ENCODE measurements around the gene VGLL3. TPM values are rescaled to one million over a fixed set of nuclear protein-coding genes. Genes with fewer than 3 reads are reported as not detected.

The VGLL3 gene
- total RNA-seq, 2 experiments from 2014 or later, result not detected

DNA sequence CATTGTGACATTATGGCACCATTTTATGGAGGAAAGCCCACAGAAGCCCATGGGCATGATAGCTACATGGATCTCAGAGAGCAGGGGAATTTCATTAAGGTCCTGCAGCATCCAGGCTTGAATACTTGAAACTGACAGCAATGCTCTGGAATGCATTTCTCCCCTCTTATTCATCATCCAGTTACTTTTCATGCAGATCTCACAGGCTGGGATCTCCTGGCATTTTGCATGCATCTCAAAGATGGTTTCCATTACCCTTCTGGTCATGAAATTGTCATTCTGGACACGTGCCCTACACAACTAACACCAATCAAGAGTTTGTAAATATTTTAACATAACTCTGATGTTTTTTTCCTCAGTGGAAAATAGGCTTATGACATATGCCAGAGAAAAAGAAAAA, 32.4 kb downstream of the VGLL3 start:
- POLR2A ChIA-PET, result no interaction called here
- CTCF ChIA-PET, result no interaction called here

DNA sequence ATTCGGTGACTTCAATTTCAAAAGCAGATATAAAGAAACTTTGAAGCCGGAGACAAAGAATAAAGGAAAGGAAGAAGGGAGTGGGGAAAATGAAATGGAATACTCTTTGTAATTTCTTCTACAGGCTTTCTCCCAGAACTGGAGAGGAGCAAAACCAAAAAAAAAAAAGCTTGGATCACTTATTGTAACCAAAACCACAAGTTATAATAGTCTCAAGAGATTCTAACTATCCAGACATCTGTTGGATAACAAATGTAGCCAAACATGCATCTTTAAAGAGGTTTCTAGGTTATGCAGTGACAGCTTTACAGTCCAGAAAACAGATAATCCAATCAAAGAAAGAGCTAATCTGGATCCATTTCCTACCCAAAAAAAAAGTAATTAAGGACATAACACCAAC, 36.2 kb downstream of the VGLL3 start:
- POLR2A ChIA-PET, result no interaction called here
- CTCF ChIA-PET, result no interaction called here

DNA sequence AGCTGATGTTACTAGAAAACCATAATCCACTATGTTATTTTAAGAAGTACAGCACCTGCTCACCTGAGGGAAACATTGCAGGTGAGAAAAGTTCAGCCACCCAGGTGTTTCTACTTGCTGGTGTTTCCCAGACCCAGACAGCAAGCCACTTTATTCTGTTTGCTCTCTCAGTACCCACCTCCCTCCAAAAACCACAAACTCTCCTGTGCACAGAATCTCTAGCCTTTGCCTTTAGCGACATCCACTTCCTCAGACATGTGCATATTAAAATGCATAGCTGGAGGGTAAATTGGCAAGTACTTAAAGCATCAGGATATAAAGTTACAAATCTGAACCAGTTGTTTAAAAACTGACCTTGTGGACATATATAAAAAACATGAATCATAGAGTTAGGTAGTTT, 36.7 kb downstream of the VGLL3 start:
- ChIA-PET CTCF (no interaction called here), POLR2A (no interaction called here)

DNA sequence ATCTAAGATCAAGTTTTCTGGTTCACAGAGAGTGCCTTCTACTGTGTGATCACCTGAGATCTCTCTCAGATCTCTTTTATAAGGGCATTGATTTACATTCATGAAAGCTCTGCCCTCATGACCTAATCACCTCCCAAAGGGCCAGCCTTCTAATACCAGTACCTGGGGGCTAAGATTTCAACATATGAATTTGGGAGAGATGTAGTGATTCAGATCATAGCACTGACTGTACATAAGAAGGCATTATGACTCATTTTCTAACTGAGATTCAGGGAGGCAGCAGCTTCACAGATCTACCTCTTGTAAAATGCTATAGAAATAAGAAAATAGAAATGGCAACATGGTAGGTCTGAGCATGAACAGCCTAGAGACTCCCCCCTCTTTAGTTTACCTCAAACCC, 39.6 kb downstream of the VGLL3 start:
- ChIA-PET POLR2A (no interaction called here), CTCF (no interaction called here)

DNA sequence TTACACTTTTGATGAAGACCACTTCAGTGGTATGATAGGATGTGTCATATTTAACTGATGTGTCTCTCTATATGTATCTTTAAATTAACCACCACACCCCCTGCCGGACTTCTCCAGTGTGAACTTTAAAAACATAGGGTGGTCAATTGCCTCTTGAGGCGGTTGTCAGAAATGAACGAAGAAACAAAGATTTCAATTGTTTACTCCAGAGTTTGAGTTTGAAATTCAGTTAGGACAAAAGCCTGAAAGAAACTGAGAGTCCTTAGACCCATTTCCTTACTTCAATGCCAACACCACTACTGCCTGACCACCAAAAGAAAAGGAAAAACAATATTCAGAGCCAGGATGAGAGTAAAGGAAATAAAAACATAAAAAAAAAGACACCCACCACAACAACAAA, 40.2 kb downstream of the VGLL3 start:
- ChIA-PET POLR2A (no interaction called here), CTCF (no interaction called here)

DNA sequence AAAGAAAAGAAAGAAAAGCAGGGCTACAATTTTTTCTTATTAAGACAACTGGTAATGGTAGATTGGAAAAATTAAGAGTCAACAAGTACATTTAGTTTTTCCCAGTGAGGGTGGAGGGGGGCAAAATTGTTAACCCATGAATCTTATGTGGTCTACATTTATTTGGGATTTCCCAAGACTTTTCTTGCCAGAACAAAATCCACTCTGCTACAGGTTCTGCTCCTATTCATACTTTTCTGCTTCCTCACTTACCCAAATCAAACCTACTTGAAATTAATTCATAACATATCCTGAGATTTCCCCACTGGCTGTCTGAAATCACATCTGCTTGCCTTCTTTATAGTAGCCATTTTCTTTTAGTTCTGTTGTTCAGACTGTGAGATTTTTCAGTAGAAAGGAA, 41.1 kb downstream of the VGLL3 start:
- POLR2A ChIA-PET, result no interaction called here
- CTCF ChIA-PET, result no interaction called here

DNA sequence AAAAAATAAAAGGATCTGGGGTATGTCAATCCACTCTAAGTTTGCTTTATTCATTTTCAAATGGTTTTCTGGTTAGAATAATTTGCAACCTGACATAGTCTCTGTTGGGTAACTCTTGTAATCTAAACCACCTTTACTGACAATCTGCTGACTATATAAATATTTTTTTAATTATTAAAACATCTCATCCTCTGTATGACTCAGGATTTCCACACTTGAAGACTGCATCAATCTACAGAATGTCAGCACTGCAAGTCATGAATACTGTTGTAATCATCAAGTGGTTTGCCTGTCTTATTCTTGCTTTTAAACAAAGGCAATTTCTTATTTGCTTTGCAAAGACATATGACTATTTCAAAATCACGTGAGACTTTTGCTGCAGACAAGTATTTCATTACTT, 42.1 kb downstream of the VGLL3 start:
- POLR2A ChIA-PET, result no interaction called here
- CTCF ChIA-PET, result no interaction called here

DNA sequence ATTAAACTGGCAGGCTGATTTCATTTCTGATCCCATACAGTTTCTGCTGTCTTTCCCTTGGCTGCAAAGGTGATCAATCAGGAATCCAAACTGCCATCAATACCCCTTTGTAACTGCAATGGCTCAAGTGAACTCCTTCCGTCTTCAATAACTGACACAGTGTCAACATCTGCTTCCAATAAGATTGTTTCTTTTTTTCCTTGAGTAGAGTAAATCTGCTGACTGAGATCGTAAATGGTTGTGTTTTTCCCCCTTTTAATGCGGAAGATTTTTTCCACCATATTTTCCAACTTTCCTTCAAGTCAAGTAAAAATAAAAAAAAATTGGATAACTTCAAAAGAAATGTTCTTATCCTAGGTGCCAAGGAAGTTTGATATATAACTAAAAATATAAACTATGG, 48.7 kb downstream of the VGLL3 start:
- ChIA-PET POLR2A (no interaction called here), CTCF (no interaction called here)

DNA sequence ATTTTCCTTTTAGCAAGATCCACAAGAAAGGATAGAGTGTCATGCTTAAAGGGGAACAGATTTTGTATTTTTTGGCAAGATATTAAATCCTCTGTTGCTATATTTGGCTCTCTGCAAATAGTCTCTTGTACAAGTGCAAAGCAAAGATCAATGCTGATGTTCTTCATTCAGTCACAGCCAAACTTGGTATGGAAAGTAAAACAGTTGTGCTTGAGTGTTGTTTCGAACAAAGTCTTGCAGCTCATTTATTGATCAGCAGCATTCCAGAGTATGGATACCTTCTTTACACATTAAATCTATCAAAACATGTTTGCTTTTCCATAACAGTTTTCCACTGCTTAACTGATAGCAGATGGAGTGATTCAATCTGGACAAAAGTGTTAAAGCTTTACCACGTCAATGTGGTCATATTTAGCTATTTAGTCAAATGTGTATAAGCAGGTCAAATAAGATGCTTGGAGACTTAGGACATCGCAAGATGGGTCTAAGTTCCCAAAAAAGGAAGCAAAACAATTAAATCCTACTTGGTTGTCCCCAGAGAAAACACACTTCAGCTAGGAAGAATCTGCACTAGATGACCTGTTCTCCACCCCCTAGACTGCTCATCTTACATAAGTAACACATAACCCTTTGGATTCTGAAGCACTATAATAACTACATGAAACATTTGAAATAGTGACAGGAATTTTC, 52.4 kb downstream of the VGLL3 start:
- ChIA-PET CTCF (no interaction called here), POLR2A (no interaction called here)

DNA sequence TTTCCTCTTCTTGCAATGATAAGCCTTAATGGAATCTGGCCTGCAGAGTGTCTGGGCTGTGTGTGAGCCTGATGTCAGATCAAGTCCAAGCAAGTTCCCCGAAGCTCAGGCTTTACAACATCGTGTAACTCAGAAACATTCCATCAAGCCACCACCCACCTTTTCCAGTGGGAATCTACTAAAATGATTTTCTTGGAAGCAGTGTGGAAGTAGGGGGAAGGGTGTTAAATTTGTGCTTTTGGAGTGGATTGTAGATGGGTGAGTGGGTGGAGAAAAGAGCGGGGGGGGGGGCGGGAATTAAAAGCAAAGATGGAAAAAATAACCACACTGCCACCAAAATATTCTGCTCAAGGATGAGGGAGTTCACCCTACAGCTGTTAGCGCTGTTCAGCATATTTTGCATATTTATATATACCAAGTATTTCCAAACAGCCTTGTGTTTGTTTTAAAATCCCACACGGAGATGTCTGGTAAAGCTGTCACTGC, 53.6 kb downstream of the VGLL3 start:
- CTCF ChIA-PET, result no interaction called here
- POLR2A ChIA-PET, result no interaction called here

DNA sequence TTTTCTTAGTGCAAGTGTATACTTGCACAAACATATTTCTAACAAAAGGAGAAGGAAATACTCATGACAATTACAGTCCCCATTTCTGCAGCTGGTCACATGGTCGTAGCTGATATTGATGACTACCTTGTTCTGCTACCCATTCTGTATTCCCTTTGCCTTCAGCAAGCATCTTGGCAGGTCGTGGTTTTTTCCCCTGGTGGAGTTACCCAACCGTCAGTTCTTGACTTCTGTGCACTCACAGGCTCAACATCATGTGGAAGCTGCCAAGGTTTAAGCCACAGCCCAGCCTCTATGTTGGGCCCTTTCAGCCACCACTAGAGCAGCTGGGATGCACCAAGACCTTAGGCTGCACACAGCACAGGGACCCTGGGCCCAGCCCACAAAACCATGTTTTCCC, 56.1 kb downstream of the VGLL3 start:
- ChIA-PET CTCF (no interaction called here), POLR2A (no interaction called here)

DNA sequence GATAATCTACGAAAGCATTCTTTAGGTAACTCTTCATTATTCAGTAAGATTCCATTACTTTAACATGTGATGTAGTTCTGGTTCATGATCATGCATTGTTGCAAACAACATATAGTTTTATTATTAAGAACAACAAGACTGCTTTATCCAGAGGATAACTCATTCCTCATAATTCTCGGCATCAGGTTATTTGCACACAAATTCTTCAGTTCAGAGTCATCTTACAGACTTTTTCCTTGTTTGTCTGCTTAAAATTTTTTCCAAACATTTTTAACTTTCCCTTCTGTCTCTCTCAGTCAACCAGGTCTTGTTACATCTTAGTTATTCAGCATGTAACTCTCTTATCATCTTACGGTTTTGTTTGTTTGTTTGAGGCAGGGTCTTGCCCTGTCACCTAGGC, 60.1 kb downstream of the VGLL3 start:
- ChIA-PET CTCF (no interaction called here), POLR2A (no interaction called here)

DNA sequence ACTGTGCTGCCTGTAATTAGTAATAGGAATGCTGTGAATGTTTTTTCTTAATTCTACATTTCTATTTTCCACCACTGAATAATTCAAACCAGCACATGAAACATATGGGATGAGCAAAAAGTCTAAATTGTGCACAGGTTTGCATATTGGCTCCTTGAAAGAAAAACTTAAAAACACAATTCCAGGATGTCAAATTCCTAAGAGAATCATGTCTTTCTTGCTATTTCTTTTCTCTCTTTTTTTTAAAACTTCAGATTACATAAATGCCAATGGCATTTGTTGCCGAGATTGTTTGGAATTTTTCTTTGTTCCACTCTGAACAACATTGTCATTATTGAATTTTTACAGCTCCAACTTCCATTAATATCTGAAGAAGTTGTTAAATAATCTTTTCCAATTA, 60.8 kb downstream of the VGLL3 start:
- POLR2A ChIA-PET, result no interaction called here
- CTCF ChIA-PET, result no interaction called here

DNA sequence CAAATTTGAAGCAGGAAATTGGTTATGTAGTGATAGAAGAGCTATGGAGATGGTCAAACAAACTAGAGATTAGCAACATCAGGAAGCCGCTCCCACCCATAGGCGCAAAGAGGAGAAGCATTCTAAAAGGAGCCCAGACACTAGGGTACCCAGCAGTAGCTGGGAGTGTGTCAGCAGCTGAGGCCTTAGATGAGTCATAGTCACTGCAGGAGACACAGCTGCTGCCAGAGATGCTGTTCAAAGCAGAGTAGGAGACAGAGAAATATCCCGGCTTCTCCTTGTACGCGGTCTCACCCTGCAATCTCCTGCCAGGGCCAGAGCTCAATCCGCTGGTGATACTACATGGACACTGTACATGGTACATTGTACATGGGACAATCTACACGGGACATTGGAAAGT, 61.9 kb downstream of the VGLL3 start:
- ChIA-PET POLR2A (no interaction called here), CTCF (no interaction called here)

DNA sequence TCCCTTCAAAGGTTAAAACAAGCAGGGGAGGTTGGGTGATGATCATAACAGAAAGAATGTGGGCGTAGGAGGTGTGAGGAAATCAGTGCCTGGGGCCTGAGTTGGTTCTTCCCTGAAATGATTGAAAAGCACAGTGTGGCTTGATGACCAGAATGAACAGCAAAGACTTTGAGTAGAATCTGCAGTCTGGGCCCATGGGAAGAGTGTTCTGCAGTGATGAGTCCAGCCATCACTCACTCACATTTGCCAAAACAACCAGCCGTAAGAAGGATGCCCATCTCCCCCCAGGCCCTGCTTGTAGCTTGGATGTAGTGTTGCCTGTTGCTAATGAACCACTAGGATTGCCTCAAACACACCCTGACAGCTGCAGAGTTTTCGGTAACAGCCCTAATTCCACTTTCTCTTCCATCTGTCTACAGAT, 67.9 kb downstream of the VGLL3 start:
- CTCF ChIA-PET, result no interaction called here
- POLR2A ChIA-PET, result no interaction called here

DNA sequence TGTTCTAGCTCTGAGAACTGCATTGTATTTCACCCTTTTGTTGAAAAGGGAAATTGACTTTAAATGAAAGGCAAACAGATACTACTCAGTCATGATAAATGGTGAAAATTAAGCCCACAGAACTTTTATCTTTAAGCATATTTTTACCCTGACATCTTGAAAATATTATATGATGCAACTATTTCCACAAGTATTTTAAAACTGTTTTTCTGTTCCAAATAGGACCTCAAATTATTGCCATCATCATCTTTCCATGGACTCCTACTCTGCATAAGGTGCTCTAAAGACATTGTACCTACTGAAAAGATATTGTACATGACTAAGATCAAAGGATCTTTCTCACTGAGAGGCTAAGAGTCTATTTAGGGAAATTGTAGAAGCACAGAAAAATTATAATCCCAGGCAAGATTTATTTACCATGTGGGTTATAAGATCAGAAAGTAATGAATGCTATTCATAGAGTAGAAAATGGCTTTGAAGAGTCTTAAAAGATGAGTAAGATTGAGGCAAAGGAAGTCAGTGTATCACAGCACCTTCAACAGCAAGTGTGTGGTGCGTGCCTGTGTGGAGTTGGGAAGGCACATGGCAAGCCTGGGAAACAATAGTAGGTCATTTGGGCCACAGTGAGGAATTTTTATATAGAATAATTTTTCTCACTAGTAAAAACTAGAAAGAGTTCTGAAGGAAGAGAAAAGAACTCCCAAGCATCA, 68.8 kb downstream of the VGLL3 start:
- POLR2A ChIA-PET, result no interaction called here
- CTCF ChIA-PET, result no interaction called here

DNA sequence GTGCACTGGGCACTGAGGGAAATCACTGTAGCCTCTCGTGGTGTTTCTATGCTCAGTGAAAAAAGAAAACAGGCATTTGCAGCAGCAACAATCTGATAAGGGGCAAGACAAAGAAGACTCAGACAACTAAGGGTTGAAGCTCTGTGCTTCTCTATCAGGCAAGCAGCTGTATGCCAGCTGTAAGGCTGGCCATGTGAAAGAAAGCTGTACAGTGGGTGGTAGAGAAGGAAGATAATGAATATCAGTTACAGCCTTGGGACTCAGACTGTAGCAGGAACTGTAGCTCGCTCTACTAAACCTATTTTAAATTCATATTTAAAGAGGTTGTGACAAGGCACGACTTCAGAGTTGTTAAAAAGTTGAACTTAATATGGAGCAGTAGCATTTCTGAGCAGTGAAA, 76.3 kb downstream of the VGLL3 start:
- POLR2A ChIA-PET, result no interaction called here

DNA sequence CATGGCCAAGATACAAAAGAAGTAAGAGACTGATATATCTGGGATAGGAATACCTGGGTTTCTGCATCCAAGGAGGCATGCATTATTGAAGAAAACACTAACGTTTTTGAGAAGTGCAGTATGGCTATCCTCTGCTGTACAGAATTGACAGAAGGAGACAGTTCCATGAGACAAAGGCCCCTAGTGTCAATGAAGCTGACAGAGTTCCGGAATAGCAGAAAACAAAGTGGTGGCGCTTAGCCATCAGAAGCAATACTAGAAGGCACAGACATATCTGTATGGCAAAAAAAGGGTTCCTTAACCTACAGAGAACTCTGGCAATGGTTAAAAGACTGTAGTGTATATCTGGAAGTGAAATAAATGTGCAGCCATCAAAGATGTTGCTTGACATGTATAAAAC, 77.8 kb downstream of the VGLL3 start:
- CTCF ChIA-PET, result no interaction called here
- POLR2A ChIA-PET, result no interaction called here

More for the DNA sequence above, 76.3 kb downstream of the VGLL3 start:
- CTCF ChIA-PET, result no interaction called here

DNA sequence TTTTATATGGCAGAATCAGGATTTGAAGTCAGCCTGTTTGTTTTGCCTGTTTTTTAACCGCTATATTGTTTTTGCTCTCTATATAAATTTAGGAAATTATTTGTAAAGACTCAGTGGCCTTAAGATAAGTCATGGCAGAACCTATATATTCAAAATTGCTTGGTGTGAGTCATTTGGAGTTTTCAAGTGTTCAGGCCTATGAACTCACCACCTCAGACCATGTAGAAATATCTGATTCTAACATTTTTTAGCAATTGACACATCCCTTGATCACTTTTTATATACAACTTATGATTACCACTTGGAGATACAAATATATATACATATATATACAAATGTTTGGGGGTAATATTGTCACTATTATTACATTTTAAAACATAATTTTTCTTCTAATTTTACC, 95.7 kb downstream of the VGLL3 start:
- ChIA-PET POLR2A (no interaction called here), CTCF (no interaction called here)

DNA sequence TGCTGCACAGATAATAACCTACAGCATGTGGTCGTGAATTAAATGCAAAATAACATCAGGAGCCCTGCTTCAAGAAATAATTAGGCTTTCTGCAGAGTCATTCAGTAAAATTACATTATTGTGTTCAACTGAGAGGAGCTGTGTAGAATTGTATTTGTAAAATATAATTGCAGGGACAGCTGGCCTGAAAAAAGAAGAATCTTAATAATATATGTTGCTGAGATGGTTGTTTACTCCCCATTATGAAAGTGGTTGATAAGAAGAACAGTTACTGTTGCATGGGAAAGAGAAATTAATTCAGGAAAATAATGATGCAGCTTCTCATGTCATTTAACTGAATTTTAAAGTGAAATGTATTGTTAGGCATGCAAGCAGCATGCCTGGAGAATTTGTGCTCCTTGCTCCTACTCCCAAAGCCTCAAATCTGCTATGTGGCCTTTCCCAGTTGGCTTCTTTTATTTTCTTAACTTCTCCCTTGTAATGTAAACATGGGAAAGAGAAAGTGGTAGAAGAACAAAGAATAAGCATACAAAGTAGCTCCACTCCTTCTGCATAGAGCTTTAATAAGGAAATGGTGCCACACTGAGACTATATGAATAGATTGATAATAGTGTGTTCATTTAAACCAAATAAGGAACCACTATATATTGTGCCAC, 100.1 kb downstream of the VGLL3 start:
- POLR2A ChIA-PET, result no interaction called here

More for the DNA sequence above, 100.1 kb downstream of the VGLL3 start:
- CTCF ChIA-PET, result no interaction called here
